MM.1S (cell line): ENCODE measurements around the gene WDPCP.

ENCODE experiments used
- EZH2 ChIP-seq: fragments of 300-600 bp; sonication (generic); optimal IDR thresholded peaks from 2 replicates; pipeline ENCODE3; 2017; ENCODE audit warnings: low read depth, mild to moderate bottlenecking, antibody characterized with exemption, low read length, mixed read lengths
- TF ChIP-seq, protein P1 (sequence below): fragments of 300-600 bp; sonication (generic); IDR thresholded peaks from 2 replicates; pipeline ENCODE4 v1.5.1; 2016; ENCODE audit warnings: antibody characterized with exemption, low read length, mixed read lengths

DNA sequence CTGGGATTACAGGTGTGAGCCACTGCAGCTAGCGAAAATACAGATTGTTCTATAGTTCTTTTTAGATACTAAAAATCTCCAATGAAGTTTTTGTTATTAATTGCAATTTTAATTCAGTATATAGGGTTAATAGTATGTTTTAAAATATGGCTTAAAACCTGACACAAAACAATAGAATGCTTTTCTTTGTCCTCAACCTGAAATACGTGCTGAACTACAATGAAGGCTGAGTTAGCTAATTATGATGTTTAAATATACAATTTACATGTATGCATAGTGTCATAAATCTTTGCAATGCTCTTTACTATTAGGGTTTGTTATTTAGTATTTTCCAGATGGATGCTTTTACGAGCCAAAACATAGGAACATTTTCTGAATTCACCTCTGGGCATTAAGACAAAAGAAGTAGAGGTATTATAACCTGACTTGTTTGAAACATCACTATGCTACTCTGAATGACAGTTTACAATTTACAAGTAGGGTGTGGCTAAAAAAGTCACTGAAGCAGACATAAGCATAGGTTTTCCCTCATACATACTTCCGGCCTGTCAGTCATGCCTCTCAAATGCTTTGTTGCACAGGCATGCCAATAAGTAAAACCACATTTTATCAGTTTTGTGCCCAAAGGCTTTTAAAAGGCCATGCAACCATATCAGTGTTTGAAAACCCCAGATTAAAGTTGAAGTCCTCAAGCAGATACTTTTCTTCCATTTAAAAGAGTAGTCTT, 369.3 kb downstream of the WDPCP start:
- TF ChIP-seq, protein P1, sequence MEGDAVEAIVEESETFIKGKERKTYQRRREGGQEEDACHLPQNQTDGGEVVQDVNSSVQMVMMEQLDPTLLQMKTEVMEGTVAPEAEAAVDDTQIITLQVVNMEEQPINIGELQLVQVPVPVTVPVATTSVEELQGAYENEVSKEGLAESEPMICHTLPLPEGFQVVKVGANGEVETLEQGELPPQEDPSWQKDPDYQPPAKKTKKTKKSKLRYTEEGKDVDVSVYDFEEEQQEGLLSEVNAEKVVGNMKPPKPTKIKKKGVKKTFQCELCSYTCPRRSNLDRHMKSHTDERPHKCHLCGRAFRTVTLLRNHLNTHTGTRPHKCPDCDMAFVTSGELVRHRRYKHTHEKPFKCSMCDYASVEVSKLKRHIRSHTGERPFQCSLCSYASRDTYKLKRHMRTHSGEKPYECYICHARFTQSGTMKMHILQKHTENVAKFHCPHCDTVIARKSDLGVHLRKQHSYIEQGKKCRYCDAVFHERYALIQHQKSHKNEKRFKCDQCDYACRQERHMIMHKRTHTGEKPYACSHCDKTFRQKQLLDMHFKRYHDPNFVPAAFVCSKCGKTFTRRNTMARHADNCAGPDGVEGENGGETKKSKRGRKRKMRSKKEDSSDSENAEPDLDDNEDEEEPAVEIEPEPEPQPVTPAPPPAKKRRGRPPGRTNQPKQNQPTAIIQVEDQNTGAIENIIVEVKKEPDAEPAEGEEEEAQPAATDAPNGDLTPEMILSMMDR: no peak
- TF ChIP-seq EZH2: no peak
